Measurements from ENCODE around the gene DLG5.
"Not testable (repeated sequence)": the region's sequence is repeated elsewhere in the genome, so short reads cannot be mapped to it uniquely, and the experiment has no call there.

Gene DLG5

DNA sequence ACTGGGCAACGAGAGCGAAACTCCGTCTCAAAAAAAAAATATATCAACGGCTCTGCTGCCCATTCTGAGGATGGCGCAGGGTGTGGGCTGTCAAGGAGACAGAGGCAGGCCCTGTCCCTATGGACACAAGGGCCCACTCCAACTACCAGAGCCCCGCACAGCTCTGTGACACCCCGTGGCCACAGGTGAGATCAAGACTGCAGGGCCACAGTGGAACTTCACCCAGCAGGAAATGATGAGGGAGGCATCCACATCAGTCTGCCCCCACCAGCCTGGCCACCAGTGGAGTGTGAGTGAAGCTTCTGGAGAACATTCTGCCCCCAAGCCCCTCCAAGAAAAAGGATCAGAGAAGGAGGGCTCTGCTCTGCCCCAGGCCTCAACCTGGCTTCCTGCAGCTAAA is 136.7 kb downstream of the DLG5 start:
- no peak for DNase-seq

GRCh38 chr10:77789016-77789415 is 137.5 kb downstream of the DLG5 start:
- no peak for DNase-seq

DNA sequence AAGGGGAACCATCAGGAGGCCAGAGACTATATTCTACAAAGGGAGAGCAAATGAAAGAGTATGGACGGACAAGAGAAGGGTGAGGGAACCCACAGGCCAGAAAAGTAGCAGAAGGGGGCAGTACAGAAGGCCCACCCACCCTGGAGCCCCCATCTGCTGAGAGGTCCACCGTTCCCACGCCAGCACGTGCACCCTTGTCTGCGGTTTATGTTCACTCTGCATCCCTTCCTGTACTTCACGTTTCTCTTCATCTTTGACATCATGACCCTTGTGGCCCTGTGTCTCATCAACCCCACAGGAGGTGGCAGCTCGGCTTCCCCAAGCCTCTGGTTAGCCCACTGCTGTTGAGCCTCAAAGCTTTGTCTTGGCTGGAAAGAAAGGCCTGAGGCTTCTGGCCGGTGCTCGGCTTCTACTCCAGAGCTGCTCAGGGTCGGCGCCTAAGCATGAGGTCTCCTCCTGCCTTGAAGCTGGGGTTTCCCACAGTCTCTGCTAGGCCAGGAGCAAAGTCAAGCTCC is 138.0 kb downstream of the DLG5 start:
- no peak for DNase-seq

DNA sequence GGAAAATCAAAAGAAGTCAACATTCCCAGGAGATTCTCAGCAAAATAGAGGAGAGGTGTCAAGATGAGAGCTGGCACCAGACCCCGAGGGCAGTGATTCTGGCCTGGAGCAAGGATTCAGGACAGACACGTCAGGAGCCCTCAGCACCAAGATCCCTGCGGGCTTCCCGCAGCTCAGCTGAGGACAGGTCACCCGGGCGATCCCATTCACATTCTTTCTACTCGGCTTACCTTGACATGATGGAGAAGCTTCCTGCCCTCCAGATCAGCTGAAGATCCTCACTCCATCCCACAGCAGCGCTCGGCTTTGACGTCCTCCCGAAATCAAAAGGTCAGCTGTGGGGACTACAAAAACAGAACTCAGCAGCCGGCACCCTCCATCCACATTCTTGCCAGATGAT is 139.1 kb downstream of the DLG5 start:
- no peak for DNase-seq

DNA sequence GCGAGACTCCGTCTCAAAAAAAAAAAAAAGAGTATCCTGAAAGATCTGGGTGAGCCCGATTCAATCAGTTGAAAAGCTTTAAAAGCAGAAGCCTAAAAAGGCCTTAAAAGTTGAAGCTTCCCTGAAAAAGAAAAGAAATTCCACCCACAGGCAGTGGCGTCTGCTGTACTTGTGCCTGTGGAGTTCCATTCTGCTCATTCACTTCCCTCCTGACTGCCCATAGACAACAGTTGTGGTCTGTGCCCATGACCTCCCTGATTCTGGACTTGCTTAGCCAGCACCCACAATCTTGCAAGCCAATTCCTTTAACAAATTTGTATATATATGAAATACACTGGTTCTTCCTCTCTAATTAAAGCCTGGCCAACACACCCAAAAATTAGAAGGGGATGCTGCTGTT is 141.7 kb downstream of the DLG5 start:
- no peak for DNase-seq

GRCh38 chr10:77782328-77783061 is 144.1 kb downstream of the DLG5 start:
- no peak for DNase-seq

DNA sequence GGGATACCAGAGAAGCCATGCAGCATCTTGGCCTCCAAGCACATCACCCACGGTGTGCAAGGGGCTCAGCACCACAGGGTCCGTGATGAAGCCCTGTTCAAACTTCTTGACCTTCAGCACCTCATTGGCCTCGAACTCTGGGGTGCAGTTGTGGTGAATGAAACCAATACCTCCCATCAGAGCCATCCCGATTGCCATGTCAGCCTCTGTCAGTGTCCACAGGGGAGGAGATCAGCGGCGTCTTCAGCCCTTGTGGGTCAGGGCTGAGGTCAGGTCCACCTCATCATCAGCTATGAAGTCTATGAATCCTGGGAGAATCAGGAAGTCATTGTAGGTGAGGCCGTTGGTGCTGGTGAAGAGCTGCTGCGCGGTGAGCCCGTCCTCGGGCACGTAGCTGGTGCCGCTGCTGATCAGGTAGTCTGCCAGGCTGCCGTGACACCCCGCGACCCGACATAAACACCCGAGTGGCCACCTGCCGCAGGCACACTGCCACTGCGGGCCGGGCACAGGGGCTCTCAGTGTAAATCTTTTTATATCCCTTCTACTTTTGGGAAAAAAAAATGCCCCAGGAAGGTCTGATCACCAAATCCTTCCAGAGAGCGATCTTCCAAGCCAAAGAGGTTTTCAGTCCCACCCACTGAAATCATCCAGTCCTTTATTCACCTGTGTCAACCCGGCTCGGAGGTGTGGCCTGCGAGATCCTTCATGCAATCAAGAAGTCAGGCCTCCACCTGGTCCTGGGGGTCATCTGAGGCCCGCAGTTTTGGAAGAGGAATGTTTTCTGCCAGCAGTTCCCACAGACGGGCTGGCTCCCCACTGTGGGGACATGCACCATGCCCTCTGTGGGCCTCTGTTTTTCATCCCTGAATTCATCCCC is 144.9 kb downstream of the DLG5 start:
- DNase-seq = no peak

DNA sequence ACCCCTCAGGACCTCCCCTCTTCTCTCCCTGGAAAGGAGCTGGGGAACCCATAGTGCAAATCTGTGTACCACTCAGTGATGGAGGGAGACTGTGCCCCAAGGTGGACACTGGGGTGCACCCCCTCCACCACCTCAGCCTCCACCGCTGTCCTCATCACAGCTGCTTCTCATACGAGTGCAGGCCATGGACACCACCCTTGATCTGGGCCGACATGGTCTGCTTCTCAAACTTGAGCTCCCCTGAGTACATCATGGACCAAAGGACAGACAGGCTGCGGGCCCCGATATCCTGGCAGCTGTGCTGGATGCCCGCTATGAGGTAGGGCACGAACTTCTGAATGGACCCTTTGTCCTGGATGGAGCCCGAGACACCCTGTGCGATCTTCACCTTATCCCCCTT is 146.4 kb downstream of the DLG5 start:
- DNase-seq = no peak

DNA sequence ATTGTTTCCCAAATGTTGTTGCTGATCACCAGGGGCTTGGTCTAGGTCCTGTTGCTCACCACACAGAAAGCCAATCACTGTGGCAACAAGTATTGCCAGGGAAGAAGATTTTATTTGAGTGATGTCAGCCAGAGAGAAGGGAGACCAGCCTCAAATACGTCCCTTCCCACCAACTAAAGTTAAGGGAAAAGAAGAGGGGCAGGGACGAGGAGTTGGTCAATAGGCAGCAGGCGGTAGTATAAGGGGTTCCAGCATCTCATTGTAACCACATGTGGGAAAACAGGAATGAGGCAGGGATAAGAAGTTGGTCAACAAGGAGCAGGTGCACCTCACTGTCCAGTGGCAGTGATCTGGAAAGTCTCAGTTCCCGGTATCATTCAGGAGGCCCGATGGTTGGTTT is 150.1 kb downstream of the DLG5 start:
- DNase-seq = no peak

DNA sequence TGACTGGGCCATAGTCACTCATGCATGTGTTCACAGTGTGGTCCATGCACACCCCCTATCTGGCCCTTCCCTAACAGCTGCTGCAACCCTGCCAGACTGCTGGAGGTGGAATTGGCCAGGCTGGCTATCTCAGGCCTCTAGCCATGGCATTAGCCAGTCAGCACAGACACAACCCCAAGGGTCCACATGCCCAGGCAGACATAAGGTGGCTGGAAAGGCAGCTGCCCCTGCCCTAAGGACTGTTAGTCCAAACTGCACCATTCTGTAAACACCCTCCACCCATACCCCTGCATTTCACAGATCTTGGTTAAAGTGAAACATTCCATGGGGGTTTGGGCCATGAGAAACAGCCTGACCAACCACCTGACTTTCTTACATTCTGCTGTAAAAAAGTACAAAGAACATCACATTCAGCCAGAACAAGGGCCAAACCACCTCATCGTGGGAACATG is 151.6 kb downstream of the DLG5 start:
- DNase-seq = no peak

- DNase-seq = no peak
These were observed 152.7 kb downstream of the DLG5 start for GRCh38 chr10:77773631-77774426.

- not testable (repeated sequence) for DNase-seq
These were observed 153.5 kb downstream of the DLG5 start for GRCh38 chr10:77772852-77773600.

DNA sequence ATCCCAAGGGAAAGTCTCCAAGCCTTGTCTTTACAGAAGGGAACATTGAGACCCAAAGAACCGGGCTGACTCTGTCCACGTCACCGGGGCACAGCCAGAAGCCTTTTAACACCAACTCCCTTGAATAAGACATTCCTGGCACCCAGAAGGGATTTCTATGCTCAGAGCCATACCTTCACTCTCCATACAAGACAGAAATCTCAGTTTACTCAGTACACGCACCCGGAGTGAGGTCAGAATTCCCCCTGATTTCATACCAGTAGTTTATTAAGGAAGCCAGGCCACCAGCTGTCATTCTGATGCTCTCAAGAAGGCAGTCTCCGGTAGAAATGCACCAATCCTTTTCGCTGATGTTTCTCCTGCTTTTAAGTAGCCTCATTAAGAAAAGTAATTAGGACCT is 154.7 kb downstream of the DLG5 start:
- DNase-seq = no peak

- no peak for DNase-seq
These were observed 155.1 kb downstream of the DLG5 start for GRCh38 chr10:77771450-77771849.

GRCh38 chr10:77770868-77771175 is 155.7 kb downstream of the DLG5 start:
- no peak for DNase-seq

- DNase-seq = no peak
These were observed 156.3 kb downstream of the DLG5 start for GRCh38 chr10:77770081-77770867.

DNA sequence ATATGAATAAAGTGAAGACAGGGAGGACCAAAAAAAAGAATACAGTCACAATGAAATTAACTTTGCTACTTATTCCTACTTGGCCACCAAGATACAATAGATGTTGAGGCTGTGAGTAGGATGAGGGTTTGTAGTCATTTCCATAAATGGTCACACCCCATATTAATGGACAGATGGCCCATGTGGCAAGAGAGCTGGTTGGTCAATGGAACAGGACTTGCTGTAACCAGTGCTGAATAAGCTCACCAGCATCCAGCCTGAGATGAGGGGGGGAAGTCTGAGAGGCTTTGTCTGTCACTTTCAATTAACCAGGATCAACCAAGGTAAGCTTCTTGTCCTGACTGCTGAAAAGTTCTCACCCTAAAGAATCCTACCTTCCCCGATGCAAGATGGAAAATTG is 158.5 kb downstream of the DLG5 start:
- no peak for DNase-seq

DNA sequence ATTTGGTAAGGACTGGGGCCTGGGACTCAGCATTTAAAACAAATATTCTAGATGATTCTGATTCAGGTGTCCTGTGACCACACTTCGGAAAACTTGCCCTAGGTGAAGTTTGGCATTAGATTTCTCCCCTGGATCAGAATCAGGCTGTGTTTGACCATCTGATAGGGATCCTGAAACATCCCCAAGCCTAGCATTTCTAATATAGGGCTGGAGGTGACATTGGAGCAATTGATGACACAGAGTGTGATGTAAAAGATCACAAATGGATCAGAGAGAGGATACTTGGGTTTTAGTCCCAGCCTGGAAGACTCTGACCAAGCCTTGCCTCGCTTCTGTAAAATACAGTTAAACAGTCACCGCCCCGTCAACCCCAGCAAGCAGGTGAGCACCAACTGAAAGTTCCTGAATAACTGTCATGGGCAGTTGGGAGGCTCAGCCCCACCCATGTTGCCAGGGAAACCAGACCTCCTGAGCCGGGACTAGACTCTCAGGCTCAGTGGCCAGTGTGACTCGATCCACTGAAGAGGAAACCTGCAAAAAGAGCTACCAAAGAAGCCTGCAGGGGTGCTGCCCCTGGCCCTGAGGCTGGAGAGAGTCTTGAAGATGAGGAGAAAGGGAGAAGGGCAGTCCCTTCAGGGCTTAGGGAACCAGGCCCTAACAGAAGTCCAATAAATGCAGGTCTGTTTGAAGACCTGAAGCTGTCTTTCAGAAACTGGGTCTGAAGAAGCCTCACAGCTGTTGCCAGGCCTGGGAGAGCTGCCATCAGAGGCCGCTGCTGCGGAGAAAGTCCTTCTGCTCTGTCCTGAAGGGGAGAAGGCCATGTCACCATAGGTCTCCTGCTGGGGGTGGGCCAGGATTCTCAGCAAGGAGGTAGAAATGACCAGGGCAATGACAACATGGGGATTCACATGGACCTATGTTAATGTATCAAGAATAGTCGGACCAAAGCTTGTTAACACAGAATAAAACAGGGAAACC is 162.8 kb downstream of the DLG5 start:
- DNase-seq = no peak

- DNase-seq = not testable (repeated sequence)
These were observed 168.1 kb downstream of the DLG5 start for GRCh38 chr10:77758406-77758805.
